MM.1S (cell line): Measurements from ENCODE around the gene GYS2.
"Not testable (repeated sequence)": the region's sequence is repeated elsewhere in the genome, so short reads cannot be mapped to it uniquely, and the experiment has no call there.

Experiments
- EZH2 ChIP-seq: fragments of 300-600 bp; sonication (generic); optimal IDR thresholded peaks from 2 replicates; pipeline ENCODE3; 2017; ENCODE audit warnings: low read depth, mild to moderate bottlenecking, antibody characterized with exemption, low read length, mixed read lengths
- TF ChIP-seq, protein P1 (sequence below): fragments of 300-600 bp; sonication (generic); IDR thresholded peaks from 2 replicates; pipeline ENCODE4 v1.5.1; 2016; ENCODE audit warnings: antibody characterized with exemption, low read length, mixed read lengths

- TF ChIP-seq, protein P1, sequence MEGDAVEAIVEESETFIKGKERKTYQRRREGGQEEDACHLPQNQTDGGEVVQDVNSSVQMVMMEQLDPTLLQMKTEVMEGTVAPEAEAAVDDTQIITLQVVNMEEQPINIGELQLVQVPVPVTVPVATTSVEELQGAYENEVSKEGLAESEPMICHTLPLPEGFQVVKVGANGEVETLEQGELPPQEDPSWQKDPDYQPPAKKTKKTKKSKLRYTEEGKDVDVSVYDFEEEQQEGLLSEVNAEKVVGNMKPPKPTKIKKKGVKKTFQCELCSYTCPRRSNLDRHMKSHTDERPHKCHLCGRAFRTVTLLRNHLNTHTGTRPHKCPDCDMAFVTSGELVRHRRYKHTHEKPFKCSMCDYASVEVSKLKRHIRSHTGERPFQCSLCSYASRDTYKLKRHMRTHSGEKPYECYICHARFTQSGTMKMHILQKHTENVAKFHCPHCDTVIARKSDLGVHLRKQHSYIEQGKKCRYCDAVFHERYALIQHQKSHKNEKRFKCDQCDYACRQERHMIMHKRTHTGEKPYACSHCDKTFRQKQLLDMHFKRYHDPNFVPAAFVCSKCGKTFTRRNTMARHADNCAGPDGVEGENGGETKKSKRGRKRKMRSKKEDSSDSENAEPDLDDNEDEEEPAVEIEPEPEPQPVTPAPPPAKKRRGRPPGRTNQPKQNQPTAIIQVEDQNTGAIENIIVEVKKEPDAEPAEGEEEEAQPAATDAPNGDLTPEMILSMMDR: not testable (repeated sequence)
- not testable (repeated sequence) for TF ChIP-seq EZH2
Observed at GRCh38 chr12:21584403-21585182, 20.1 kb downstream of the GYS2 start.
